OCI-LY3 (cell line): ENCODE measurements around the gene PCDHGC5.

ENCODE experiments used
- H2AFZ ChIP-seq: fragments of 200-600, 300-600 bp; shearing (Covaris generic); 2 replicates; pipeline ENCODE4 v1.6.0; 2014; ENCODE audit warnings: antibody characterized with exemption, low read depth, low read length
- H3K27ac ChIP-seq: fragments of 200-600, 300-600 bp; sonication (generic); 2 replicates; pipeline ENCODE4 v1.5.1; 2014; ENCODE audit warnings: mild to moderate bottlenecking, low read length, moderate library complexity, mixed read lengths
- H3K27me3 ChIP-seq: fragments of 200-600, 300-600 bp; sonication (generic); 2 replicates; pipeline ENCODE4 v1.6.1; 2014; ENCODE audit warnings: low read depth, low read length, mixed read lengths
- H3K36me3 ChIP-seq: fragments of 200-600, 300-600 bp; sonication (generic); replicated peaks from 2 replicates; pipeline ENCODE3; 2014; ENCODE audit warnings: low read depth, low read length, mixed read lengths
- H3K4me1 ChIP-seq: fragments of 300-600, 200-600 bp; sonication (generic); 2 replicates; pipeline ENCODE4 v1.6.1; 2014; ENCODE audit warnings: low read length, mixed read lengths
- H3K4me2 ChIP-seq: fragments of 200-600, 300-600 bp; sonication (generic); 2 replicates; pipeline ENCODE4 v1.6.1; 2014; ENCODE audit warnings: low read length, mixed read lengths
- H3K4me3 ChIP-seq: fragments of 300-600, 200-600 bp; sonication (generic); 2 replicates; pipeline ENCODE4 v1.5.1; 2014; ENCODE audit warnings: antibody characterized with exemption, mild to moderate bottlenecking, low read length, moderate library complexity
- H3K79me2 ChIP-seq: fragments of 300-600, 200-600 bp; shearing (Covaris generic); 2 replicates; pipeline ENCODE4 v1.6.1; 2014; ENCODE audit warnings: mild to moderate bottlenecking, low read length, mixed read lengths
- H3K9ac ChIP-seq: fragments of 300-600, 200-600 bp; shearing (Covaris generic); 2 replicates; pipeline ENCODE4 v1.6.0; 2014; ENCODE audit warnings: mild to moderate bottlenecking, low read length, moderate library complexity
- H3K9me3 ChIP-seq: fragments of 200-600, 300-600 bp; shearing (Covaris generic); 2 replicates; pipeline ENCODE4 v1.6.1; 2014; ENCODE audit warnings: low read length, mixed read lengths; ENCODE audit not compliant: insufficient read depth
- H4K20me1 ChIP-seq: fragments of 200-600, 300-600 bp; sonication (generic); 2 replicates; pipeline ENCODE4 v1.6.1; 2016; ENCODE audit warnings: low read length, mixed read lengths; ENCODE audit not compliant: insufficient read depth
- CTCF ChIP-seq: fragments of 200-600, 300-600 bp; sonication (generic); IDR thresholded peaks from 2 replicates; pipeline ENCODE4 v1.5.1; 2014; ENCODE audit warnings: antibody characterized with exemption, low read length, low read depth
- EZH2phosphoT487 ChIP-seq: fragments of 200-600 bp; shearing (Covaris generic); IDR thresholded peaks from 2 replicates; pipeline ENCODE4 v1.6.1; 2018; ENCODE audit warnings: antibody characterized with exemption, mixed run types, low read depth

The PCDHGC5 gene

GRCh38 chr5:141483902-141484301 lies 5.0 kb upstream of the PCDHGC5 start:
- H3K79me2 ChIP-seq = no peaks in the 10 kb centered on the region
- H3K4me2 ChIP-seq = peak overlapping the region; percentile 26; the same call in 1 of the 2 replicates
- no peaks in the 10 kb centered on the region for H3K36me3 ChIP-seq
- H3K4me1 ChIP-seq = no peaks in the 10 kb centered on the region
- H2AFZ ChIP-seq = no peak overlapping the region
- no peak overlapping the region for H3K9ac ChIP-seq
- H3K9me3 ChIP-seq = no peaks in the 10 kb centered on the region
- H4K20me1 ChIP-seq = no peaks in the 10 kb centered on the region
- no peak overlapping the region for H3K4me3 ChIP-seq
- H3K27ac ChIP-seq = no peak overlapping the region
- peaks cover 13% of the 10 kb centered on the region for H3K27me3 ChIP-seq
- TF ChIP-seq CTCF (no peak), EZH2phosphoT487 (no peak)

DNA sequence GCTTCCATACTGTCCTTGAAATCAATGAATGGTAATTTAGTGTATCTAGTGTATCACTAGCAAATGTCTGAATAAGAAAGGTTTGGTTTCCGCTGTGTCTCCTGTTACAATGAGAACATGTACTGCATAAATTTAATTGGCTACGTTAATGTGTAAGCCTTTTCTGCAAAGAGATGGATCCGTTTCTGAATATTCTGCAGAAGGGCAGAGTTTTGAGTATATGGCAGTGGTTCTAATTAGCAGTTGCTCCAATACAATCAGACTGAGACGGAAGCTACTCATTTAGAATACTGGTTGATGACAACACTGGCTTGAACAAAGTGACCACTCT lies 4.6 kb upstream of the PCDHGC5 start:
- TF ChIP-seq CTCF (no peak), EZH2phosphoT487 (no peak)
- no peak overlapping the region for H3K27ac ChIP-seq
- no peaks in the 10 kb centered on the region for H3K4me1 ChIP-seq
- H3K4me3 ChIP-seq = peak overlapping the region; percentile 37; the same call in 1 of the 2 replicates
- H3K9me3 ChIP-seq = no peaks in the 10 kb centered on the region
- H3K36me3 ChIP-seq = no peaks in the 10 kb centered on the region
- H2AFZ ChIP-seq = no peak overlapping the region
- H3K79me2 ChIP-seq = no peaks in the 10 kb centered on the region
- H4K20me1 ChIP-seq = no peaks in the 10 kb centered on the region
- no peak overlapping the region for H3K9ac ChIP-seq
- H3K27me3 ChIP-seq = peaks cover 13% of the 10 kb centered on the region
- H3K4me2 ChIP-seq = peak overlapping the region; percentile 26; the same call in 1 of the 2 replicates

- Histone ChIP-seq H3K4me3 (peak within 1 kb of the TSS; percentile 37; the same call in 1 of the 2 replicates), H4K20me1 (no peaks in the 10 kb centered on the region), H3K4me2 (peak within 1 kb of the TSS; percentile 26), H3K4me1 (no peaks in the 10 kb centered on the region), H3K79me2 (no peaks in the 10 kb centered on the region), H2AFZ (no peak within 1 kb of the TSS), H3K36me3 (no peaks in the 10 kb centered on the region), H3K27me3 (peaks cover 13% of the 10 kb centered on the region), H3K27ac (no peak within 1 kb of the TSS), H3K9me3 (no peaks in the 10 kb centered on the region), H3K9ac (no peak within 1 kb of the TSS)
- no peak for TF ChIP-seq CTCF
- no peak for TF ChIP-seq EZH2phosphoT487
These were observed 4.1 kb upstream of the PCDHGC5 start, which contains the start of gene PCDHGC4 for GRCh38 chr5:141484641-141485311. Gene PCDHGC4 (plus strand): TSS chr5:141485030. CDS start chr5:141485174, 144 bp downstream.

GRCh38 chr5:141485321-141486055 lies 3.4 kb upstream of the PCDHGC5 start:
- peak overlapping the region; percentile 26; the same call in 1 of the 2 replicates for H3K4me2 ChIP-seq
- no peak overlapping the region for H2AFZ ChIP-seq
- peaks cover 13% of the 10 kb centered on the region for H3K27me3 ChIP-seq
- no peaks in the 10 kb centered on the region for H4K20me1 ChIP-seq
- TF ChIP-seq CTCF = no peak
- H3K36me3 ChIP-seq = no peaks in the 10 kb centered on the region
- H3K4me1 ChIP-seq = no peaks in the 10 kb centered on the region
- no peak overlapping the region for H3K9ac ChIP-seq
- H3K27ac ChIP-seq = no peak overlapping the region
- no peaks in the 10 kb centered on the region for H3K9me3 ChIP-seq
- no peaks in the 10 kb centered on the region for H3K79me2 ChIP-seq
- peak overlapping the region; percentile 37; the same call in 1 of the 2 replicates for H3K4me3 ChIP-seq
